ENCODE measurements around the gene BCO2. TPM values are rescaled to one million over a fixed set of nuclear protein-coding genes. Genes with fewer than 3 reads are reported as not detected.

The BCO2 gene
- total RNA-seq, 1 donor from 2014 or later, result not detected

GRCh38 chr11:112179601-112180000 is 4.3 kb downstream of the BCO2 start:
- H3K9me3 ChIP-seq (ENCODE audit: low read depth), result no peaks in the 10 kb centered on the region
- H3K9me3 Mint-ChIP-seq, result peaks cover 4% of the 10 kb centered on the region
- H3K79me2 ChIP-seq (ENCODE audit: low read depth), result no peaks in the 10 kb centered on the region
- H3K9ac ChIP-seq, result no peak overlapping the region
- H3K27ac ChIP-seq, result no peak overlapping the region
- no peak for DNase-seq (ENCODE audit: low spot score)
- H3K4me1 Mint-ChIP-seq, result peaks cover 9% of the 10 kb centered on the region
- no peak overlapping the region for H2AFZ ChIP-seq (replicated peaks)
- H3K4me1 ChIP-seq, result no peaks in the 10 kb centered on the region
- no peaks in the 10 kb centered on the region for H4K20me1 ChIP-seq (ENCODE audit: low read depth)
- no peak for TF ChIP-seq EZH2phosphoT487 (IDR thresholded peaks at IDR 0.05)
- TF ChIP-seq CTCF (IDR thresholded peaks at IDR 0.05), result no peak
- TF ChIP-seq EZH2 (IDR thresholded peaks at IDR 0.05), result no peak
- H3K27ac Mint-ChIP-seq, result no peak overlapping the region
- H3K4me2 ChIP-seq, result no peak overlapping the region
- no peaks in the 10 kb centered on the region for H3K27me3 Mint-ChIP-seq (ENCODE audit: insufficient read depth, low read depth)
- peaks cover 42% of the 10 kb centered on the region for H3K27me3 ChIP-seq
- H3K36me3 ChIP-seq, result no peaks in the 10 kb centered on the region
- H3K4me3 ChIP-seq, result no peak overlapping the region
- no peaks in the 10 kb centered on the region for H3K36me3 Mint-ChIP-seq
- no peak overlapping the region for H3K4me3 Mint-ChIP-seq
- no peaks in the 10 kb centered on the region for H3F3A ChIP-seq (ENCODE audit: low read depth)

GRCh38 chr11:112182867-112183266 is 7.6 kb downstream of the BCO2 start:
- no peaks in the 10 kb centered on the region for H3K27me3 Mint-ChIP-seq (ENCODE audit: insufficient read depth, low read depth)
- H4K20me1 ChIP-seq (ENCODE audit: low read depth), result no peaks in the 10 kb centered on the region
- peaks cover 4% of the 10 kb centered on the region for H3K9me3 Mint-ChIP-seq
- no peak overlapping the region for H3K4me2 ChIP-seq
- DNase-seq (ENCODE audit: low spot score), result no peak
- H3K27me3 ChIP-seq, result peaks cover 18% of the 10 kb centered on the region
- H2AFZ ChIP-seq (replicated peaks), result no peak overlapping the region
- H3K79me2 ChIP-seq (ENCODE audit: low read depth), result no peaks in the 10 kb centered on the region
- H3K27ac ChIP-seq, result no peak overlapping the region
- H3K4me3 ChIP-seq, result no peak overlapping the region
- H3F3A ChIP-seq (ENCODE audit: low read depth), result no peaks in the 10 kb centered on the region
- H3K4me1 Mint-ChIP-seq, result no peaks in the 10 kb centered on the region
- H3K9me3 ChIP-seq (ENCODE audit: low read depth), result no peaks in the 10 kb centered on the region
- H3K27ac Mint-ChIP-seq, result no peak overlapping the region
- no peak overlapping the region for H3K9ac ChIP-seq
- H3K36me3 Mint-ChIP-seq, result no peaks in the 10 kb centered on the region
- no peaks in the 10 kb centered on the region for H3K36me3 ChIP-seq
- TF ChIP-seq EZH2phosphoT487 (IDR thresholded peaks at IDR 0.05) (no peak), EZH2 (IDR thresholded peaks at IDR 0.05) (no peak), CTCF (IDR thresholded peaks at IDR 0.05) (no peak)
- no peak overlapping the region for H3K4me3 Mint-ChIP-seq
- H3K4me1 ChIP-seq, result no peaks in the 10 kb centered on the region

- TF ChIP-seq EZH2phosphoT487 (IDR thresholded peaks at IDR 0.05) (no peak), EZH2 (IDR thresholded peaks at IDR 0.05) (no peak), CTCF (IDR thresholded peaks at IDR 0.05) (no peak)
- H4K20me1 ChIP-seq (ENCODE audit: low read depth), result no peaks in the 10 kb centered on the region
- no peak overlapping the region for H3K4me2 ChIP-seq
- no peak overlapping the region for H3K9ac ChIP-seq
- H3K27me3 Mint-ChIP-seq (ENCODE audit: insufficient read depth, low read depth), result no peaks in the 10 kb centered on the region
- H3K27ac Mint-ChIP-seq, result no peak overlapping the region
- no peaks in the 10 kb centered on the region for H3K27me3 ChIP-seq
- no peak overlapping the region for H3K4me3 Mint-ChIP-seq
- no peaks in the 10 kb centered on the region for H3K79me2 ChIP-seq (ENCODE audit: low read depth)
- H3K36me3 ChIP-seq, result no peaks in the 10 kb centered on the region
- no peaks in the 10 kb centered on the region for H3K9me3 ChIP-seq (ENCODE audit: low read depth)
- no peak overlapping the region for H2AFZ ChIP-seq (replicated peaks)
- no peak overlapping the region for H3K4me3 ChIP-seq
- H3F3A ChIP-seq (ENCODE audit: low read depth), result no peaks in the 10 kb centered on the region
- DNase-seq (ENCODE audit: low spot score), result no peak
- no peaks in the 10 kb centered on the region for H3K4me1 Mint-ChIP-seq
- no peaks in the 10 kb centered on the region for H3K36me3 Mint-ChIP-seq
- H3K4me1 ChIP-seq, result no peaks in the 10 kb centered on the region
- no peak overlapping the region for H3K27ac ChIP-seq
- peaks cover 3% of the 10 kb centered on the region for H3K9me3 Mint-ChIP-seq
Measured at GRCh38 chr11:112185883-112186282, 10.6 kb downstream of the BCO2 start.
